GM12892 (cell line): Measurements from ENCODE around the gene PDCD1.

Experiments
- POLR2AphosphoS5 ChIP-seq: IDR thresholded peaks from 2 replicates; pipeline ENCODE4 v1.6.1; 2011; ENCODE audit warnings: low read depth, low read length, control low read depth
- TAF1 ChIP-seq: IDR thresholded peaks from 2 replicates; pipeline ENCODE4 v1.6.1; 2011; ENCODE audit warnings: low read depth, mild to moderate bottlenecking, control low read depth, low read length, borderline replicate concordance

DNA sequence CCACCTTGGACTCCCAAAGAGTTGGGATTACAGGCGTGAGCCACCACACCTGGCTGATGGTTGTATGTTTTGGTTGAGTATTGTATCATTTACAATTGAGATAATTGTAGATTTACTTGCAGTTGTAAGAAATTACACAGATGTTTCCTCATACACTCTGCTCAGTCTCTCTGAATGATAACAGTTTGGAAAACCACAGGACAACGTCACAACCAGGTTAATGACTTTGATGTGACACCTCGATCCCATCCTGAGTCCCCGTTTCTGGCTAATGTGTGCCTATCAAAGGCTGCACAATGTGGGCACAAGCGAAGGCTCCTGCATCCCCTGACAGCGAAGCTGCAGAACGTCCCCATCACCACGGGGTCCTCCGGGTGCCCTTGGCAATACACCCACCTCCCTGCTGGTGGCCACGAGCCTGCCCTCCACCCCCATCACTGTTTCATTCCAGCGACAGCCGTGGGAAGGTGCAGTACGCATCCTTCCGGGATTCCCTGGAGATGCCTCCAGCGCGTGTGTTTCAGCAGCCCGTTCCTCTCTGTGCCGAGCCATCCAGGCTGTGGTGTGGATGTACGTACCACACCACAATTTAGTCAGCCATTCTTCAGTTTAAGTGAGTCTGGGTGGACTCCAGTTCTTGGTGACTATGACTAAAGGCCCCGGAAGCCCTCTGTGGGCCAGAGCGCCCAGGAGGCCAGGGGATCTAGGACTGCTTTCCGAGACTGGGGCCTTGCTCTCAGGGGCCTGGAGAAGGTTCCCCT, 4.3 kb upstream of the PDCD1 start:
- no peak for TF ChIP-seq TAF1
- TF ChIP-seq POLR2AphosphoS5 = no peak
